GM19239 (cell line): Measurements from ENCODE around the gene IBA57.
"Not testable (repeated sequence)": the region's sequence is repeated elsewhere in the genome, so short reads cannot be mapped to it uniquely, and the experiment has no call there.

Source experiments
- DNase-seq: peaks from one replicate; pipeline ENCODE4 v3.0.0; 2011; ENCODE audit warnings: low spot score; ENCODE audit not compliant: insufficient read length
- FAIRE-seq: peaks from 2 replicates; lab custom pipeline; 2011; peaks lifted over from hg19 to GRCh38; lab: Jason Lieb, UNC

The IBA57 gene

GRCh38 chr1:228210712-228211530 lies 45.3 kb downstream of the IBA57 start:
- FAIRE-seq (no peak), DNase-seq (no peak)

DNA sequence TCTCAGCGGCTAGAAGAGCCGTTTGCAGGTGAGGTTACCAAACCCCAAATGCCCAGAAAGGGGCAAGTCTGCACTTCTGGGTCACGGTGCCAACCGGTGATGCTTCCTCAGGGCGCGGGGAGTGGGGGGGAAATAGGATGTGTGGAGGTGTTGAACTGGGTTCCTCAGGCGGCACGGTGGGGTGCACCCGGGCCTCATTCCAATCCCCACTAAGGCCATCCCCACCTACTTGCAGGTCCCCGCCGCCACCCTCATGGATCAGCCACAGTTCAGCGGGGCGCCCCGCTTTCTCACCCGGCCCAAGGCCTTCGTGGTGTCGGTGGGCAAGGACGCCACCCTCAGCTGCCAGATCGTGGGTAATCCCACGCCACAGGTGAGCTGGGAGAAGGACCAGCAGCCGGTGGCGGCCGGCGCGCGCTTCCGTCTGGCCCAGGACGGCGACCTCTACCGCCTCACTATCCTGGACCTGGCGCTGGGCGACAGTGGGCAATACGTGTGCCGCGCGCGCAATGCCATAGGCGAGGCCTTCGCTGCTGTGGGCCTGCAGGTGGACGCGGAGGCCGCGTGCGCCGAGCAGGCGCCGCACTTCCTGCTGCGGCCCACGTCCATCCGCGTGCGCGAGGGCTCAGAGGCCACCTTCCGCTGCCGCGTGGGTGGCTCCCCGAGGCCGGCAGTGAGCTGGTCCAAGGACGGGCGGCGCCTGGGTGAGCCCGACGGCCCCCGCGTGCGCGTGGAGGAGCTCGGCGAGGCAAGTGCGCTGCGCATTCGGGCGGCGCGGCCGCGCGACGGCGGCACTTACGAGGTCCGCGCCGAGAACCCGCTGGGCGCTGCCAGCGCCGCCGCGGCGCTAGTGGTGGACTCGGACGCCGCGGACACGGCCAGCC lies 46.2 kb downstream of the IBA57 start:
- no peak for FAIRE-seq
- no peak for DNase-seq

DNA sequence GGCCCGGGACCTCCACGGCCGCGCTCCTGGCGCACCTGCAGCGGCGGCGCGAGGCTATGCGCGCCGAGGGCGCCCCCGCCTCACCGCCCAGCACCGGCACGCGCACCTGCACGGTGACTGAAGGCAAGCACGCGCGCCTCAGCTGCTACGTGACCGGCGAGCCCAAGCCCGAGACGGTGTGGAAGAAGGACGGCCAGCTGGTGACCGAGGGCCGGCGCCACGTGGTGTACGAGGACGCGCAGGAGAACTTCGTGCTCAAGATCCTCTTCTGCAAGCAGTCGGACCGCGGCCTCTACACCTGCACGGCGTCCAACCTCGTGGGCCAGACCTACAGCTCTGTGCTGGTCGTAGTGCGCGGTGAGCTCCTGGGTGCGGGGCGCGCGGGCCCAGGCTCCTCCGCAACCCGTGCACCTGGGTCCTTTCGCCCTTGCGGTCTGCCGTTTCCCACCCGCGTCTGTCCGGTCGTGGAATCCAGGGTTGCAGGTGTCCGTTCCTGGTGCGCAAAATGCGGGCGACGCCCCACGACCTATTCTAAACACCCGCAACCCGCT lies 46.9 kb downstream of the IBA57 start:
- DNase-seq (no peak), FAIRE-seq (no peak)

DNA sequence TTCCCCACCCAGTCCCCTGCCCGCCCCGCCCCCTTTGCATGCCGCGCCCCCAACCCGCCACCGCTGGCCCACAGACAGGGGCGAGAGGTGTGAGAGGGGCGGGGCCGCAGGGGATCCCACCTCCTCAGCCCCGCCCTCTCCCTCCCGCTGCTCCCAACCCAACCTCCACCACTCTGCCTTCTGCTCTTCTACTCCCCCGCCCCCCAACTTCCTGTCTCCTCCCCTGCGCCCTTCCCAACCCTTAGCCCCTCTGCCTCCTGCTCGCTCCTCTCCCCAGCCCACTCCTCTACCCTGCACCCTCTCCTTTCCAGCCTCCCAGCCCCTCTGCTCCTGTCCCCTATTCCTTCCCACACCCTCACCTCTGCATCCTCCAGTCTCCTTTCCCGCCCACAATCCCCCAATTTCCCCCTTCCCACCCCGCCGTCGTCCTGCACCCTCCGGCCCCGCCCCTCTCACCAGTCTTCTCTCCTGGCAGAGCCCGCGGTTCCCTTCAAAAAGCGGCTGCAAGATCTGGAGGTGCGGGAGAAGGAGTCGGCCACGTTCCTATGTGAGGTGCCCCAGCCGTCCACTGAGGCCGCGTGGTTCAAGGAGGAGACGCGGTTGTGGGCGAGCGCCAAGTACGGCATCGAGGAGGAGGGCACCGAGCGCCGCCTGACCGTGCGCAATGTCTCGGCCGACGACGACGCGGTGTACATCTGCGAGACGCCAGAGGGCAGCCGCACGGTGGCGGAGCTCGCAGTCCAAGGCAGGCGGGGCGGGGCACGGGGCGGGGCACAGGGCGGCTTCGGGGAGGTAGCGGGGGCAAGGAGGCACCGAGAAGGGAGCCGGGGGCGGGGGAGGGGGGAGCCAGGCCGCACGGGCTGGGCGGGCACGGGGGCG lies 47.6 kb downstream of the IBA57 start:
- DNase-seq (peak; percentile 99), FAIRE-seq (no peak)

DNA sequence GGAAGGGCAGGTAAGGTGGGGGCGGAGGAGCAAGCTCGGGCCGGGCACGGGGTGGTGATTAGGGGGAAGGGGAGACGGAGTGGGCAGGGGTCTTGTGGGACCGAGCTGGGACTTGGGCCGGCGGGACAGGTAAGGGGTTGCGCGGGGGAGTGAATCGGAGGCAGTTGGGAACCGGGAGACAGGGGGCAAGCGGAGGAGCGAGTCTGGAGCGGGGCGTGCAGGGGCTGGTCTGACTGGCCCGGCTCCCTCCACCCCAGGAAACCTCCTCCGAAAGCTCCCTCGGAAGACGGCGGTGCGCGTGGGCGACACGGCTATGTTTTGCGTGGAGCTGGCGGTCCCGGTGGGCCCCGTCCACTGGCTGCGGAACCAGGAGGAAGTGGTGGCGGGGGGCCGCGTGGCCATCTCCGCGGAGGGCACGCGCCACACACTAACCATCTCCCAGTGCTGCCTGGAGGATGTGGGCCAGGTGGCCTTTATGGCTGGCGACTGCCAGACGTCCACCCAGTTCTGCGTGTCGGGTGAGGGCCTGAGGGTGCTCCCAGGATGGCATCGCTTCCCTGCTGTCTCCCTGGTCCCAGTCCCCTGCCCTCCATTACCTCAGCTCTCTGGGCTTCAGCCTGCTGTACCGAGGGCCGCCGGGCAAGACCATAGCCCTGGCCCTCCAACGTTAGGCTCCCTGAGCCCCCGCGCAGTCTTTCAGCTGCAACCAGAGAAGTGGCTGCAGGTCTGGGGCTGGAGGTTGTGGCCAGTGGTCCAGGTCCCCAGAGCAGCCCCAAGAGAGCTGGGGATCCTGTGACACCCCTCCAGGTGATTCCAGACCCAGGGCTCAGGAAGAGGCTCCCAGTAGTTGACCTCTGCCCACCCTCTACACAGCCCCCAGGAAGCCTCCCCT lies 48.6 kb downstream of the IBA57 start:
- DNase-seq (no peak), FAIRE-seq (no peak)

GRCh38 chr1:228214921-228215662 lies 49.5 kb downstream of the IBA57 start:
- FAIRE-seq (no peak), DNase-seq (no peak)

- FAIRE-seq (no peak), DNase-seq (no peak)
These were observed 50.1 kb downstream of the IBA57 start for GRCh38 chr1:228215663-228216116.

DNA sequence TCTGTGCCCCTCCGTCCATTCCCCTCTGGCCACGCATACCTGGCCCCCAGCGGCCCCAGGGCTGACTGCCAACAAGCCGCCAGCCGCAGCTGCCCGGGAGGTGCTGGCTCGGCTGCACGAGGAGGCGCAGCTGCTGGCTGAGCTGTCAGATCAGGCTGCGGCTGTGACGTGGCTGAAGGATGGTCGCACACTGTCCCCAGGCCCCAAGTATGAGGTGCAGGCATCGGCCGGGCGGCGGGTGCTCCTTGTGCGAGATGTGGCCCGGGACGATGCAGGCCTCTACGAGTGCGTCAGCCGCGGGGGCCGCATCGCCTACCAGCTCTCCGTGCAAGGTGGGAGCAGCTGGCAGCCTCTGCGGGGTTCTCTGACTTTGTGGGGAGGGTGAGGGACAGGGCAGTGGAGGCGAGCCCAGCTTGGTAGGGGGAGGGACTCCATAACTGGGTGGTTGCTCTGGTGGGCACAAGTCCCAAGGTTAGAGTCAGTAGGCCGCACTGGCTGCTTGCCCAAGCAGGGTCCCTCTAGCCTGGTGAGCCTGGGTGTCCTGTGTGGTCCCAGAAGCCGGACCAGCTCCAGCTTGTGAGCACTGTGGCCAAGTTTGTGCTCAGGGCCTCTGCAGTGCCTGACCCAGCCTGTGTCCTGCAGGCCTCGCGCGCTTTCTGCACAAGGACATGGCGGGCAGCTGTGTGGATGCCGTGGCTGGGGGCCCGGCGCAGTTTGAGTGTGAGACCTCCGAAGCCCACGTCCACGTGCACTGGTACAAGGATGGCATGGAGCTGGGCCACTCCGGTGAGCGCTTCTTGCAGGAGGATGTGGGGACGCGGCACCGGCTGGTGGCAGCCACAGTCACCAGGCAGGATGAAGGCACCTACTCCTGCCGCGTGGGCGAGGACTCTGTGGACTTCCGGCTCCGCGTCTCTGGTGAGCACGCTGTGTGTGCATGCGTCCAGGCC lies 51.0 kb downstream of the IBA57 start:
- FAIRE-seq (no peak), DNase-seq (no peak)

GRCh38 chr1:228217551-228218344 lies 52.1 kb downstream of the IBA57 start:
- FAIRE-seq, result no peak
- no peak for DNase-seq

DNA sequence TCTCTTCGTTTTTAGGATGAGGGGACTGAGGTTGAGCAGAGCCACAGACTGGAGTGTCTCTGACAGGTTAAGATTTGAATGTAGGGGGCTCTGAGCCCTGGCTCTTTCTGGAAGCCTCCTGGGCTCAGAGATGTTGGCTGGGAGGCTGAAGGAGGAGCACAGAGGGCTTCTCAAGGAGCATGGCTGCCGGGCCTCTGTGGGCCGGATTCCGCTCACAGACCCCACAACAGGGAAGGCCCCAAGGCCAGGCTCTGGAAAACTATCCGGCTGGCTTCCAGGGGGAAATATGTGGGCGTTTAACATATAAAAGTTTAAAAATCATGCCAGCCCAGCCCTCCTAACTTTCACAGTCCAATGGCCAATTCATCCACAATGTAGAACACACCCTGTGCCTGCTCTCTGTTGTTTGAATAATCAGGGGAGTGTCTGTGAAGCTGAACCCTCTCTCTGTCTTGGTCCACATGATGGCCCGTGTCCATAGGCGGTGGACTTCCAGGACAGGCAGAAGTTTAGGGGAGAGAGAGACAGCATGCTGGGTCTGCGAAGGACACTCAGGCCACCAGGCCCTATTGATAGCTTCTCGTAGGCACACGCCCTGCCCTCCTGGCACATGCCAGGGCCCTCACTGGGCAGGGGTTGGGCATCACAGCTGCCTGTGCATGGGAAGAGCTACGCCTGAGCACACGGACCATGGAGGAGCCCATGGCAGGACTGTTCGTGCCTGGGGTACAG lies 53.1 kb downstream of the IBA57 start:
- DNase-seq (no peak), FAIRE-seq (no peak)

- FAIRE-seq (no peak), DNase-seq (no peak)
These were observed 53.8 kb downstream of the IBA57 start for GRCh38 chr1:228219245-228219961.

GRCh38 chr1:228219962-228220780 lies 54.6 kb downstream of the IBA57 start:
- FAIRE-seq, result no peak
- DNase-seq, result no peak

GRCh38 chr1:228221097-228221496 lies 55.5 kb downstream of the IBA57 start:
- not testable (repeated sequence) for FAIRE-seq, DNase-seq

GRCh38 chr1:228222548-228222947 lies 56.9 kb downstream of the IBA57 start:
- DNase-seq (no peak), FAIRE-seq (no peak)
